ENCODE results near the gene MEI1.

MEI1 gene

DNA sequence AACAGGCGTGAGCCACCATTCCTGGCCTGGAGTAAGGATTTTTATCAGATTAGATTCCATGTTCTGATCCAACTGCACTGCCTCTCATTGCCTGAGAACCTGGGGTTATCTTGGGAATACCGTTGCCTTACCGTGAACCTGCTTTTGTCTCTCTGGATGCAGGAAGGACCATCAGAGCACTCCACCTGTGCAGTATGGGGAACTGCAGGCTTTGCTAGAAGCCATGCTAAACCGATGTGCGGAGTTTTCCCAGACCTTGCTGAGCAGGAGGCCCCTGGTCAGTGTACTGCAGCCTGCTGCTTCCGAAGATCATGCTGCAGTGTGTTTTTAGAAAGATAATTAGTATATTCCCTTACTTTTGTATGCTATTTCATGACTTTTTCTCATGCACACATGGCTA lies 43.6 kb downstream of the MEI1 start:
- H4K20me1 ChIP-seq (ENCODE audit: insufficient read depth, low read length): no peaks in the 10 kb centered on the region
- no peak overlapping the region for H3K4me3 ChIP-seq (ENCODE audit: low read length)
- no peak overlapping the region for H3K9ac ChIP-seq (ENCODE audit: low read length)
- no peaks in the 10 kb centered on the region for H3K79me2 ChIP-seq (ENCODE audit: low read length)
- H3K27ac ChIP-seq (ENCODE audit: low read length): no peak overlapping the region
- no peak overlapping the region for H2AFZ ChIP-seq (ENCODE audit: low read depth, low read length)
- peaks cover 31% of the 10 kb centered on the region for H3K27me3 ChIP-seq (ENCODE audit: low read depth, low read length)
- no peak overlapping the region for H3K4me2 ChIP-seq (ENCODE audit: low read length)
- peaks cover 19% of the 10 kb centered on the region for H3K4me1 ChIP-seq (ENCODE audit: low read length)
- no peaks in the 10 kb centered on the region for H3K9me3 ChIP-seq (ENCODE audit: insufficient read depth, low read length)
- H3K36me3 ChIP-seq (replicated peaks; ENCODE audit: low read depth, low read length): no peaks in the 10 kb centered on the region
- TF ChIP-seq, protein P1, sequence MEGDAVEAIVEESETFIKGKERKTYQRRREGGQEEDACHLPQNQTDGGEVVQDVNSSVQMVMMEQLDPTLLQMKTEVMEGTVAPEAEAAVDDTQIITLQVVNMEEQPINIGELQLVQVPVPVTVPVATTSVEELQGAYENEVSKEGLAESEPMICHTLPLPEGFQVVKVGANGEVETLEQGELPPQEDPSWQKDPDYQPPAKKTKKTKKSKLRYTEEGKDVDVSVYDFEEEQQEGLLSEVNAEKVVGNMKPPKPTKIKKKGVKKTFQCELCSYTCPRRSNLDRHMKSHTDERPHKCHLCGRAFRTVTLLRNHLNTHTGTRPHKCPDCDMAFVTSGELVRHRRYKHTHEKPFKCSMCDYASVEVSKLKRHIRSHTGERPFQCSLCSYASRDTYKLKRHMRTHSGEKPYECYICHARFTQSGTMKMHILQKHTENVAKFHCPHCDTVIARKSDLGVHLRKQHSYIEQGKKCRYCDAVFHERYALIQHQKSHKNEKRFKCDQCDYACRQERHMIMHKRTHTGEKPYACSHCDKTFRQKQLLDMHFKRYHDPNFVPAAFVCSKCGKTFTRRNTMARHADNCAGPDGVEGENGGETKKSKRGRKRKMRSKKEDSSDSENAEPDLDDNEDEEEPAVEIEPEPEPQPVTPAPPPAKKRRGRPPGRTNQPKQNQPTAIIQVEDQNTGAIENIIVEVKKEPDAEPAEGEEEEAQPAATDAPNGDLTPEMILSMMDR (IDR thresholded peaks at IDR 0.05; ENCODE audit: low read depth, low read length): no peak
- no peak for TF ChIP-seq EZH2phosphoT487 (IDR thresholded peaks at IDR 0.05; ENCODE audit: low read depth)

DNA sequence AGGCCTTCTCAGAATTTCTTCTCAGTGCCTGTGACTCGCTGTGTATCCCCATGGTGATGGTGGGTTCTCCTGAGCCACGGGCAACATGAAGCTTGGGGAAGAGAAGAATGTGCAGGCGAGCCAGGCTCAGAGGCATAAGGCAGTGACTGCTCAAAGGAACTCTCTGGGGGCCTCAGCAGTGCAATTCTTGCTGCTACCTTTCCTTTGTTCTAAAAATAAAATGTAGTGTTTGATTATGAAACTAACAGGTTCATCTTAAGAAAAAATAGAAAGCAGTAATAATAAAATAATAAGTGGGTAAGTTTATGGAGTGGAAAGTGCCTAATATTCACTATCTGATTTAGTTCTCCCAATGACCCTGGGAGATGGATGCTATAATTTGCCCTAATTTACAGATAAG lies 46.7 kb downstream of the MEI1 start:
- TF ChIP-seq, protein P1 (IDR thresholded peaks at IDR 0.05; ENCODE audit: low read depth, low read length): no peak
- TF ChIP-seq EZH2phosphoT487 (IDR thresholded peaks at IDR 0.05; ENCODE audit: low read depth): no peak
- Histone ChIP-seq H3K4me2 (ENCODE audit: low read length) (no peak overlapping the region), H3K9ac (ENCODE audit: low read length) (no peak overlapping the region)

DNA sequence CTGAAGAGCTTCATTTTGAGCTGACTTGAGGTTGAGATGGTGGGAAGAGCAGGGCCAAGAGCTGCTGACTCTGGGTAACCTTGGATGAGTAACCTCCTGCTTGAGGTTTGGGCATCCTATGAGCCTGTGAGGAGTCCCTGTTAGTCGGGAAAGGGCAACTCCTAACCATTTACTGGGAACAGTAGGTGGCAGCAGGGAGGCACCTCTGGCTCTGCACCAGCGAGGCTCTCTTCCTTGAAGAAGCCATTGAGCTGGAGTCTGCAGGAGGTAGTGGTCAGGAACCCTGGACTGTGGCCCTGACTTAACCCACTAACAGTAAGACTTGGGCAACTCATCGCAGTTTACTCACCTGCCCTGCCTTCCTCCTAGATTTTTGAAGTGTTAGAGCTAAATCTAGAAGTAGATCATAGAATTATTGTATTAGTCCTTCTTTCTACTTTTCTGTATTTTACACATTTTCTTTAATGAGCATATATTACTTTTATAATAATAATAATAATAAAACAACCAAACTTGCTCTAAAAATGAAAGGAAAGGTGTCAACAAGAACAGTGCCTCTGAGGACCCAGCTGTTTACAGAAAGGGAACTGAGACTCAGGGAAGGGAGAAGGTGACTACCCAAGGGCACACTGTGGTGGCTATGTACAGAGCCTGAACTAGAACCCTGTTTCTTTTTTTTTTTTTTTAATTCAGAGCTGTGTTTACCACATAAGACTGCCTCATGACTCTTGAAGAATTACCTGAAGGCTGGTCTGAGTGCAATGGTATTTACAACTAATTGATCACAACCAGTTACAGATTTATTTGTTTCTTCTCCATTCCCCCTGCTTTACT lies 47.5 kb downstream of the MEI1 start:
- no peaks in the 10 kb centered on the region for H3K79me2 ChIP-seq (ENCODE audit: low read length)
- peaks cover 29% of the 10 kb centered on the region for H3K27me3 ChIP-seq (ENCODE audit: low read depth, low read length)
- no peak overlapping the region for H3K9ac ChIP-seq (ENCODE audit: low read length)
- peak overlapping the region; percentile 72 for H3K4me2 ChIP-seq (ENCODE audit: low read length)
- peaks cover 20% of the 10 kb centered on the region for H3K4me1 ChIP-seq (ENCODE audit: low read length)
- H4K20me1 ChIP-seq (ENCODE audit: insufficient read depth, low read length): no peaks in the 10 kb centered on the region
- no peaks in the 10 kb centered on the region for H3K9me3 ChIP-seq (ENCODE audit: insufficient read depth, low read length)
- no peak overlapping the region for H3K27ac ChIP-seq (ENCODE audit: low read length)
- TF ChIP-seq, protein P1 (IDR thresholded peaks at IDR 0.05; ENCODE audit: low read depth, low read length): peak; percentile 92
- TF ChIP-seq EZH2phosphoT487 (IDR thresholded peaks at IDR 0.05; ENCODE audit: low read depth): no peak
- no peaks in the 10 kb centered on the region for H3K36me3 ChIP-seq (replicated peaks; ENCODE audit: low read depth, low read length)
- H3K4me3 ChIP-seq (ENCODE audit: low read length): peak overlapping the region; percentile 46
- H2AFZ ChIP-seq (ENCODE audit: low read depth, low read length): no peak overlapping the region

More for the DNA sequence above, 46.7 kb downstream of the MEI1 start:
- peaks cover 29% of the 10 kb centered on the region for H3K27me3 ChIP-seq (ENCODE audit: low read depth, low read length)
- H3K79me2 ChIP-seq (ENCODE audit: low read length): no peaks in the 10 kb centered on the region
- H3K4me3 ChIP-seq (ENCODE audit: low read length): no peak overlapping the region
- no peaks in the 10 kb centered on the region for H4K20me1 ChIP-seq (ENCODE audit: insufficient read depth, low read length)
- no peak overlapping the region for H2AFZ ChIP-seq (ENCODE audit: low read depth, low read length)
- H3K27ac ChIP-seq (ENCODE audit: low read length): no peak overlapping the region
- H3K9me3 ChIP-seq (ENCODE audit: insufficient read depth, low read length): no peaks in the 10 kb centered on the region
- peaks cover 20% of the 10 kb centered on the region for H3K4me1 ChIP-seq (ENCODE audit: low read length)
- no peaks in the 10 kb centered on the region for H3K36me3 ChIP-seq (replicated peaks; ENCODE audit: low read depth, low read length)

DNA sequence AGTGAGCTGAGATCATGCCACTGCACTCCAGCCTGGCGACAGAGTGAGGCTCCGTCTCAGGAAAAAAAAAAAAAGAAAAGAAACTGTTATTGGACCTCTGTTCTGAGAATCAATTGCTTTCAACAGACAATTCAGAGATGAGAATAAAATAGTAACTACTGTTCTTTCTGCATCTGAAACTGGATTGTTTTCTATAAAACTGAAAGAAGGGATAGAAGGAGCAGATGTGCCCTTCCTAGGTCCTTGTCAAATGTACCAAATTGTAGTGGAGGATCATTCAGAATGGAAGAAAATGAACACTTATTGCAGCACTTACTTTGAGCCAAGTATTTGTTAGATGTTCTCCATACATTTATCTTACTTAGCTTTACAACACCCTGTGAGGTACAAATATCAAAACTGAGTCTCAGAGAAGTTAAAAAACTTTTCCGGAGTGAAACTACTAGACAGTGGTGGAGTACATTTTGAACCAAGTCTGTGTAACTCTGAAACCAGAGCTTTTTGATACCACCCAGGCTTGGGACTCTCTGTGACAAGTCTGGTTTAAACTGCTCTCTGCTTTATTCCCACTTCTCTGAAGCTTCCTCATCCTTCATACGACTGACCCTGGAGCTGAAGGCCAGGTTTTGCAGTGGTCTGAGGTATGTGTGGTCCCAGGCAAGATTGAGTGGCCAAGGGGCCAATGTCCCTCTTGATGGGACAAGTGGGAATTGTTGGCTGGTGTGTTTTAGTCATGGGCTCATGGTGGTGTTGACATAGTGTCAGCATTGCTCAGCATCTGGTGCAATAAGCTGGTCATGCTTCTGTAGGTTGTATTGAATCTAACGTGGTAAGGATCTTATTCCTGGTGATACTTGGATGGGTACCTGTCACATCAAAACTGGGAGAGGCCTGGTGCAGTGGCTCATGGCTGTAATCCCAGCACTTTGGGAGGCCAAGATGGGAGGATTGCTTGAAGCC lies 53.0 kb downstream of the MEI1 start:
- Histone ChIP-seq H3K4me1 (ENCODE audit: low read length) (peaks cover 18% of the 10 kb centered on the region), H3K4me2 (ENCODE audit: low read length) (peak overlapping the region; percentile 30; the same call in 1 of the 2 replicates), H2AFZ (ENCODE audit: low read depth, low read length) (no peak overlapping the region), H3K27ac (ENCODE audit: low read length) (no peak overlapping the region), H3K27me3 (ENCODE audit: low read depth, low read length) (0 out of 2 replicates have a peak, but pooled peaks cover 2% of the 10 kb centered on the region), H3K9ac (ENCODE audit: low read length) (no peak overlapping the region), H3K79me2 (ENCODE audit: low read length) (no peaks in the 10 kb centered on the region), H4K20me1 (ENCODE audit: insufficient read depth, low read length) (no peaks in the 10 kb centered on the region), H3K4me3 (ENCODE audit: low read length) (no peak overlapping the region), H3K9me3 (ENCODE audit: insufficient read depth, low read length) (no peaks in the 10 kb centered on the region), H3K36me3 (replicated peaks; ENCODE audit: low read depth, low read length) (no peaks in the 10 kb centered on the region)
- TF ChIP-seq, protein P1 (IDR thresholded peaks at IDR 0.05; ENCODE audit: low read depth, low read length): no peak
- TF ChIP-seq EZH2phosphoT487 (IDR thresholded peaks at IDR 0.05; ENCODE audit: low read depth): no peak

Measured in OCI-LY3 (cell line).